Loucy (cell line): ENCODE measurements around the gene SCN3B.

Experiments used
- EZH2phosphoT487 ChIP-seq: fragments of 200-600 bp; IDR thresholded peaks from 2 replicates; pipeline ENCODE4 v1.6.1; 2018; ENCODE audit warnings: antibody characterized with exemption, mild to moderate bottlenecking, moderate library complexity, borderline replicate concordance
- TF ChIP-seq, protein P1 (sequence below): fragments of 200-600 bp; sonication (generic); conservative IDR thresholded peaks from 2 replicates; pipeline ENCODE4 v1.5.1; 2014; ENCODE audit warnings: mild to moderate bottlenecking, antibody characterized with exemption, low read length

GRCh38 chr11:123590296-123590912 is 64.0 kb downstream of the SCN3B start:
- TF ChIP-seq, protein P1, sequence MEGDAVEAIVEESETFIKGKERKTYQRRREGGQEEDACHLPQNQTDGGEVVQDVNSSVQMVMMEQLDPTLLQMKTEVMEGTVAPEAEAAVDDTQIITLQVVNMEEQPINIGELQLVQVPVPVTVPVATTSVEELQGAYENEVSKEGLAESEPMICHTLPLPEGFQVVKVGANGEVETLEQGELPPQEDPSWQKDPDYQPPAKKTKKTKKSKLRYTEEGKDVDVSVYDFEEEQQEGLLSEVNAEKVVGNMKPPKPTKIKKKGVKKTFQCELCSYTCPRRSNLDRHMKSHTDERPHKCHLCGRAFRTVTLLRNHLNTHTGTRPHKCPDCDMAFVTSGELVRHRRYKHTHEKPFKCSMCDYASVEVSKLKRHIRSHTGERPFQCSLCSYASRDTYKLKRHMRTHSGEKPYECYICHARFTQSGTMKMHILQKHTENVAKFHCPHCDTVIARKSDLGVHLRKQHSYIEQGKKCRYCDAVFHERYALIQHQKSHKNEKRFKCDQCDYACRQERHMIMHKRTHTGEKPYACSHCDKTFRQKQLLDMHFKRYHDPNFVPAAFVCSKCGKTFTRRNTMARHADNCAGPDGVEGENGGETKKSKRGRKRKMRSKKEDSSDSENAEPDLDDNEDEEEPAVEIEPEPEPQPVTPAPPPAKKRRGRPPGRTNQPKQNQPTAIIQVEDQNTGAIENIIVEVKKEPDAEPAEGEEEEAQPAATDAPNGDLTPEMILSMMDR, result no peak
- TF ChIP-seq EZH2phosphoT487, result no peak
